HEK293T (cell line): Measurements from ENCODE around the gene HUS1.

Experiments used
- ARNT ChIP-seq: fragments of 450-650 bp; IDR thresholded peaks from 2 replicates; pipeline ENCODE4 v1.6.1; 2017; ENCODE audit warnings: mild to moderate bottlenecking
- FOXA1 ChIP-seq: fragments of 450-650 bp; IDR thresholded peaks from 2 replicates; pipeline ENCODE4 v1.6.1; 2016; ENCODE audit warnings: mild to moderate bottlenecking
- FOXM1 ChIP-seq: fragments of 450-650 bp; IDR thresholded peaks from 2 replicates; pipeline ENCODE4 v1.6.1; 2017; ENCODE audit warnings: mild to moderate bottlenecking, borderline replicate concordance
- LEF1 ChIP-seq: fragments of 450-650 bp; IDR thresholded peaks from 2 replicates; pipeline ENCODE4 v1.6.1; 2017; ENCODE audit warnings: mild to moderate bottlenecking, borderline replicate concordance
- NFRKB ChIP-seq: fragments of 450-650 bp; IDR thresholded peaks from 2 replicates; pipeline ENCODE4 v1.6.1; 2016; ENCODE audit warnings: mild to moderate bottlenecking, moderate library complexity
- SUZ12 ChIP-seq: fragments of 450-650 bp; IDR thresholded peaks from 2 replicates; pipeline ENCODE4 v1.6.1; 2016; ENCODE audit warnings: mild to moderate bottlenecking
- TARDBP ChIP-seq: fragments of 450-650 bp; IDR thresholded peaks from 2 replicates; pipeline ENCODE4 v1.6.1; 2016
- TF ChIP-seq, protein P1 (sequence below): fragments of 450-650 bp; IDR thresholded peaks from 2 replicates; pipeline ENCODE4 v1.6.1; 2016

DNA sequence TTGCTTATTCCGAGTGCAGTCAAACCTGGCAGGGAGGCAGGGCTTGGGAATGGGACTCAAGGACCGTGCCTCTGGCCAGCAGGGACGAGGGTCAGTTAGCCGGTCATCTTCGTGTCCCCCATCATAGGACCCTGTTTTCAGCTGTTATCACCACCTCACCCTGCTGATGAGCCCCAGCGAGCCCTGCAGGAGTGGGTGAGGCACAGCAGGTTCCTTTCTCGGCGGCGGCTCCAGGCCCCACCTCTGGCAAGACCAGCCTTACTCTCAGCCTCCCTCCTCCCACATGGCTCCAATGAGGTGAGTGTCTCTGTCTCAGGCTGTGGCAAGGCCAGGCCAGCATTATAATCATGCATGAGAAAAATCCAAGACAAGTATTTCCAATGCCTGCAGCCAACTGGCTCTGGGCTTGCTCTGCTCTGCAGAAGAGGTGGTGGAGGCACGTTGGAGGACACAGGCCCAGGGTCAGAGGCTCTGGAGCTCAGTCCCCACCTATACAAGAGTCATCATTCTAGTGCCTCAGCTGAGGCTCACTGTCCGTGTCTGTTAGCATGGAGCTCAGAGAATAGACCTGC lies 46.9 kb downstream of the HUS1 start:
- no peak for TF ChIP-seq LEF1
- TF ChIP-seq FOXA1: no peak
- no peak for TF ChIP-seq ARNT
- TF ChIP-seq TARDBP: no peak
- no peak for TF ChIP-seq FOXM1
- no peak for TF ChIP-seq SUZ12
- TF ChIP-seq, protein P1, sequence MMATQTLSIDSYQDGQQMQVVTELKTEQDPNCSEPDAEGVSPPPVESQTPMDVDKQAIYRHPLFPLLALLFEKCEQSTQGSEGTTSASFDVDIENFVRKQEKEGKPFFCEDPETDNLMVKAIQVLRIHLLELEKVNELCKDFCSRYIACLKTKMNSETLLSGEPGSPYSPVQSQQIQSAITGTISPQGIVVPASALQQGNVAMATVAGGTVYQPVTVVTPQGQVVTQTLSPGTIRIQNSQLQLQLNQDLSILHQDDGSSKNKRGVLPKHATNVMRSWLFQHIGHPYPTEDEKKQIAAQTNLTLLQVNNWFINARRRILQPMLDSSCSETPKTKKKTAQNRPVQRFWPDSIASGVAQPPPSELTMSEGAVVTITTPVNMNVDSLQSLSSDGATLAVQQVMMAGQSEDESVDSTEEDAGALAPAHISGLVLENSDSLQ: no peak
- TF ChIP-seq NFRKB: no peak
